GM21367 (cell line): Measurements from ENCODE around the gene TUBB2B.
"Not testable (repeated sequence)": the region's sequence is repeated elsewhere in the genome, so short reads cannot be mapped to it uniquely, and the experiment has no call there.

Experiments used
- ATAC-seq: cut with Tn5 transposase; IDR thresholded peaks from one replicate; pipeline ENCODE4 v1.9.1; 2021; ENCODE audit not compliant: unreplicated experiment

Gene TUBB2B

GRCh38 chr6:3258720-3259490 is 31.5 kb upstream of the TUBB2B start, which contains the start of gene PSMG4:
PSMG4 (plus strand) TSS chr6:3258947; CDS start chr6:3259023, 76 bp downstream.
- peak; percentile 54 for ATAC-seq

- ATAC-seq, result no peak
These were observed 30.7 kb upstream of the TUBB2B start for GRCh38 chr6:3258201-3258600.

- no peak for ATAC-seq
These were observed 26.1 kb upstream of the TUBB2B start for GRCh38 chr6:3253597-3253961.

GRCh38 chr6:3252861-3253596 is 25.6 kb upstream of the TUBB2B start:
- ATAC-seq, result no peak

GRCh38 chr6:3252369-3252768 is 24.9 kb upstream of the TUBB2B start:
- no peak for ATAC-seq

- ATAC-seq, result peak; percentile 81
These were observed 24.2 kb upstream of the TUBB2B start for GRCh38 chr6:3251462-3252314.

GRCh38 chr6:3250231-3250675 is 22.8 kb upstream of the TUBB2B start:
- ATAC-seq, result no peak

GRCh38 chr6:3249821-3250220 is 22.4 kb upstream of the TUBB2B start:
- ATAC-seq, result no peak

GRCh38 chr6:3247255-3248146 is 20.0 kb upstream of the TUBB2B start:
- no peak for ATAC-seq

GRCh38 chr6:3245216-3245615 is 17.8 kb upstream of the TUBB2B start:
- ATAC-seq, result no peak

- ATAC-seq, result not testable (repeated sequence)
These were observed 17.3 kb upstream of the TUBB2B start for GRCh38 chr6:3244832-3245161.

- no peak for ATAC-seq
These were observed 16.8 kb upstream of the TUBB2B start for GRCh38 chr6:3244003-3244831.

GRCh38 chr6:3242768-3243167 is 15.3 kb upstream of the TUBB2B start:
- no peak for ATAC-seq

- ATAC-seq, result not testable (repeated sequence)
These were observed 14.3 kb upstream of the TUBB2B start for GRCh38 chr6:3241745-3242144.

- no peak for ATAC-seq
These were observed 13.1 kb upstream of the TUBB2B start for GRCh38 chr6:3240595-3240994.

- no peak for ATAC-seq
These were observed 11.8 kb upstream of the TUBB2B start for GRCh38 chr6:3239110-3239830.

GRCh38 chr6:3237761-3238662 is 10.6 kb upstream of the TUBB2B start:
- ATAC-seq, result no peak

- ATAC-seq, result no peak
These were observed 8.6 kb upstream of the TUBB2B start for GRCh38 chr6:3236005-3236404.
